ENCODE measurements around the gene VAC14. TPM values are rescaled to one million over a fixed set of nuclear protein-coding genes. Genes with fewer than 3 reads are reported as not detected.

Gene VAC14
- total RNA-seq, 1 donor from 2014 or later = 41.1 TPM

GRCh38 chr16:70708366-70709246, 92.4 kb downstream of the VAC14 start:
- no peak for DNase-seq (ENCODE audit: low spot score)

DNA sequence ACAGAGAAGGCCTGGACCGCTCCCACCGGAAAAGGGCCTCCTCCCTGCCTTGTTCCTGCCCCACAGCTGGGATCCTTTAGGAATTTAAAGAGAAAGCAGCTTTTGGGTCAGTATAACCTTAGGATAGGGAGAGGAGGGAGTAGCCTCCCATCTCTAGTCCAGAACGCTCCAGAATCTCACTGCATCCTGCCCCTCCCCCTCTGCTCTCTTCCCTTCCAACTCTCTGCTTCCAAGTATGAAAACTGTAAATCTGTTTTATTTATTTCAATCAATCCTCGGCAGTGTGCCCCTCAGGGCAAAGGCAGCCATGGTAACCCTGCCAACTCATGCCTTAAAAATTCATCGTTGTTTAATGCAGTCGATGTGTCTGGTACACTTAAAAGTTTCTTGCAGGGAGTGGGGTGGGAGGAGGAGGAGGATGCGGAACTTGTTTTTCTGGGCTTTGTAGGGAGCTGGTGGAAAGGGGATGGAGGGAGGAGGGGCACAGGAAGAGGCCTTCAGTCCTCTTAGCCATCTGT, 94.0 kb downstream of the VAC14 start:
- DNase-seq (ENCODE audit: low spot score) = peak; percentile 74

DNA sequence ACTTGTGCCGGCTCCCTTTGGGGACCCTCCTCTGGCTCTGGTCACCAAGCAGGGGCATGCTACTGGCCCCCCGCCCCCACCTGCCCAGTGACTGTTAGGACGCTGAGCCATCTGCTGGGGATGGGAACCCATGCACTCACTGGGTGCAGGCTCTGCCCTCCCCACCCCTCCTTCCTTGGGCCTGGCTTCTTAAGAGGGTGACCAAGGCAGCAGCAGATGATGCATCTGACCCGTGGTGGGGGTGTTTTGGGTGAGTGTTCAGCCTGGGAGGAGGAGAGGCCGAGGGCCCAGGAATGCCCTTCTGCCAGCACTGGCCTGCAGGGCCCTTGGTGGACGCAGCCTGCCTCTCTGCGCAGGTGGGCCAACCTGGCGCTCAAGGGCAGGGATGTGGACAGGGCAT, 95.9 kb downstream of the VAC14 start:
- DNase-seq (ENCODE audit: low spot score) = no peak

GRCh38 chr16:70704586-70704985, 96.4 kb downstream of the VAC14 start:
- DNase-seq (ENCODE audit: low spot score) = no peak

DNA sequence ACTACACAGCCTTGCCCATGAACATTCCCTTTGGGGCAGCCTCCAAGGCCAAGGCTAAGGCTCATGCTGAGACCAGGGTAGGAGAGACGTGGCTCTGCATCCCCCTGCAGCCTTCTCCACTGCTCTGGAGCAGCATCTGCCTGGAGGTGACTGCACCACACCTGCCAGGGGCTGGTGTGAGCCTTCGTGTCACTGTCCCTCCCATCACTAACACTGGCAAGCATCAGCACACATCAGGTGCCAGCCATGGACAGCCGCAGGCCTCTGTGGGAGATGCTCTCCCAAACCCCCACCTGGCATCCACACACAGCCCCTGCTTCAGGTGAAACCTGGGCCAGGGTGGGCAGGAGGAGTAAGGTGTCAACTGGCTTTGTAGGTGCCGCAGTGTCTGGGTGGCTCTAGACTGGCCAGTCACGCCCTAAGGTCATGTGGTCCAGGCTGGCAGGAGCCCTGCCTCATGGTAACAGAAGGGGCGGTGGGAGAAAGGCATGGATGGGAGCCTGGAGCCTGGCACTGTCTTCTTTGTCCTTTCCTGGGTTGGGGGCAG, 97.0 kb downstream of the VAC14 start:
- DNase-seq (ENCODE audit: low spot score) = no peak

DNA sequence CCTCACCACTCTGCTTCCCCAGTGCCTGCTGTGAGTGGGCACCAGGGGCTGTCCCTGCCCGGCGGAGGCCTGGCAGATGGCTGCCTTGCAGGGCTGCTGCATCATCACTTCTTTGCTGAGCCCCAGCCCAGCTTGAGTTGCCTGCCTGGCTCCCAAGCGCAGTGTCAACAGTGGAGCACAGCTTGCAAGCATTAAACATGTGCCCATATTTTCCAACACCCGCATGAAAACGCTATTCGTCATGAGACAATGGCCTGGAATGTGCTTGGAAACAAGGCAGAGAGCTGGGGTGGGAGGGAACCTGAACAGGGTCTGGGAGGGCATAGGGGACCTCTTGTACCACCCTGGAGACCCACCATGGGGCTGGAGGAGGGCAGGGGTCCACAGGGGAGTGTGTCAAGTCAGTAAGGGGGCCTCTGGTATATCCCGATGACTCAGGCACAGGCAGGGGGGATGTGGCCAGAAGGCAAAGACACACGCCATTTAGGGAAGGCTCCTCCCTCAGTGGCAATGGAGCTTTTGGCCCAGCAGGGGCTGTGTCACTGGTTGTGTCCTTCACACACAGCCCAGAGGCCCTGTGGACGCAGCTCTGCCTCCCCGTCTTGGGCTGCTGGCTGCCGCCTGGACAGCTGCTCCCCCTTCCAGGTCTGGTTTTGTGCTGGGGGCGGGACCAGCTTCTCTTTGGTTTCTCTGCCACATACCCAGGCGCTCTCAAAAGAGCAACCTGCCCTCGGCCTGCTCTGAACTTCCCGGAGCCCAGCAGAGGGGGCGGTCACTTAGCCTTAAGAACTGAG, 97.7 kb downstream of the VAC14 start:
- no peak for DNase-seq (ENCODE audit: low spot score)

GRCh38 chr16:70702624-70703023, 98.3 kb downstream of the VAC14 start:
- no peak for DNase-seq (ENCODE audit: low spot score)

- DNase-seq (ENCODE audit: low spot score) = no peak
Measured at GRCh38 chr16:70701998-70702397, 99.0 kb downstream of the VAC14 start.

- DNase-seq (ENCODE audit: low spot score) = no peak
Measured at GRCh38 chr16:70701596-70701995, 99.4 kb downstream of the VAC14 start.

DNA sequence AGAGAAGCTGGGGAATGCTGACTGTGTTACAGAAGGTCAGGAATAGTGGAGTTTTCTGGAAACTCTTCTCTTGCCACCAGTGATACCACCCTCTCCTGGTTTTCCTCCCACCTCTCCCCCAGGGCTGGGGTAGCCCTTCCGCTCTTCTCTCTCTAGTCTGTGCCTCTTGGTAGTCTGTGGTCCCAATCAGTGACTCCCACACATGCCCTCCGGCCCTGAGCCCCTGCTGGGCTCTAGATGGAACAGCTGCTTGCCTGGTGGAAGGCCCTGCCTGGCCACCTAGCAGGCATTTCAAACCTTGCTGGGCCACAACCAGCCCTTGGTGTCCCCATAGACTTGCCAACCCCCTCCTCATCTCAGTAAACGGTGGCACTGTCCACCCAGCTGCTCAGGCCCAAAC, 99.9 kb downstream of the VAC14 start:
- no peak for DNase-seq (ENCODE audit: low spot score)

- DNase-seq (ENCODE audit: low spot score) = no peak
Measured at GRCh38 chr16:70700101-70701020, 100.6 kb downstream of the VAC14 start.

GRCh38 chr16:70699696-70700095, 101.3 kb downstream of the VAC14 start:
- DNase-seq (ENCODE audit: low spot score) = no peak

DNA sequence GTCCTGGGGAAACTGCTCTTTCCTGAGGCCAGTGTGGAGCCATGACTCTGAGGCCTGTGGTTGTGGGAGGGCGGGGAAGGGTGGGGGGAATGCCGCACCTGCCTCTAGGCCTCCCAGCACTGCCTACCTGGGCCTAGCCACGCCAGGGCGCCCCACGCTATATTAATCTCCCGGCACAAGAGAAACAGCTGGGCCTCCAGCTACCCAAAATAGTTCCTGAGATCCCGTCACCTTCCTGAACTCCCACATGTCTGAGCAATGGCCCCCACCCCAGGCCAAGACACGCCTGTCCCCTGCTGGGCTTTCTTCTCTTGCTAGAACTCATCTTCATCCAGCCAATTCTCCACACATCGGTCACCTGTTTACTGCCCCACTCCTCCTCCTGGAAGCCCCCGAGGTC, 102.1 kb downstream of the VAC14 start:
- no peak for DNase-seq (ENCODE audit: low spot score)

DNA sequence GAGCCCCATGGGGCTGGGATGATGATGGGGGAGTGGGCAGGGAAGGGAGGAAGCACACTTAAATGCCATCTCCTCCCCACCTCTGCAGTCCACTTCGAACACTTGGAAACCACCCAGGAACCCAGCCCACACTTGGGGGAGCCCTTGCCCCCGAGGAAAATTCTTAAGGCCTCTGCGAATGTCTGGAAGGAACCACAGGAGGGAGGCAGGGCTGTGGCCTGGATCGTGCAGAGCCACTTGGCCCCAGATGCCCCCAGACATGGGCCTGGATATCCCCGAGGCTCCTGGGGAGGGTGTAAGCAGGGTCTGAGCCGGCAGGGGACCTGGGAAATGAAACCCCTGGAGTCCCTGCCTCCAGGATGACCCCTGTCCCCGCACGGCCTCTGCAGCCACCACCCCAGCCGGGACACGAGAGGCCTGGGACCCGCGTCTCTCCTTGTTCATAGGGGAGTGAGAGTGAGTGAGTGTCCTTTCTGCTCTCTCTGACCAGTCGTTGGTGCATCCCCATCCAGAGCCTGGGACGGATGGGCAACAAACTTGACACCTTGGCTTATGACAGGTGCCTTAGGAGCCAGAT, 103.3 kb downstream of the VAC14 start:
- DNase-seq (ENCODE audit: low spot score) = no peak

DNA sequence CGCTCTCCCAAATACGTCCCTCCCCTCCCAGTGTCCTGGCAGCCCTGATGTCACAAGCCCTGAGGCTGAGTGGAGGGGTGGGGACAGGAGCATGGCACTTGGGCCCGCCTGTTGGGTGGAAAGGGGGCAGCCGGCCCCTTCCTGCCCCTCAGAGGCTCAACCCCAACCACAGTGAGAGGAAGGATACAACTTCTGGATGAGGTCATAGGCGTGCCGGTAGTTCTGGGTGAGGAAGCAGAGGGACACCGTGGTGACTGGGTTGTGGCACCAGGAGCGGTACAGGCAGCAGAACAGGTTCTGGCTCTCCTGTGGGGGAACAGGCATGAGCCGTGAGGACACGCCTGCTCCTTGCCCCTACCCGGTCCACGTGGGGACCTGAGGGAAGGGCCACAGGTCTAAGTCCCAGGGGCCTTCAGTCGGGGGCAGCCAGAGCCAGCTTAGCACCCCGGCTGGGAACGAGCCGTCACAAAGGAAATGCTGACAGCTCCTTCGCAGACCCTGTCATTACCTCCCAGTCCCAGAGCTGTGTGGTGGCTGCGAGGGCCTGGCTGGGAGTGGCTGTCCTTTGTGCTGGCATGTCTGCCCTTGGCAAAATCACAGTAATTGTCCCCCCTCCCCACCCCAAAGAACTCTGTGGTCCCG, 103.9 kb downstream of the VAC14 start:
- peak; percentile 90 for DNase-seq (ENCODE audit: low spot score)

GRCh38 chr16:70696355-70696754, 104.6 kb downstream of the VAC14 start:
- no peak for DNase-seq (ENCODE audit: low spot score)

DNA sequence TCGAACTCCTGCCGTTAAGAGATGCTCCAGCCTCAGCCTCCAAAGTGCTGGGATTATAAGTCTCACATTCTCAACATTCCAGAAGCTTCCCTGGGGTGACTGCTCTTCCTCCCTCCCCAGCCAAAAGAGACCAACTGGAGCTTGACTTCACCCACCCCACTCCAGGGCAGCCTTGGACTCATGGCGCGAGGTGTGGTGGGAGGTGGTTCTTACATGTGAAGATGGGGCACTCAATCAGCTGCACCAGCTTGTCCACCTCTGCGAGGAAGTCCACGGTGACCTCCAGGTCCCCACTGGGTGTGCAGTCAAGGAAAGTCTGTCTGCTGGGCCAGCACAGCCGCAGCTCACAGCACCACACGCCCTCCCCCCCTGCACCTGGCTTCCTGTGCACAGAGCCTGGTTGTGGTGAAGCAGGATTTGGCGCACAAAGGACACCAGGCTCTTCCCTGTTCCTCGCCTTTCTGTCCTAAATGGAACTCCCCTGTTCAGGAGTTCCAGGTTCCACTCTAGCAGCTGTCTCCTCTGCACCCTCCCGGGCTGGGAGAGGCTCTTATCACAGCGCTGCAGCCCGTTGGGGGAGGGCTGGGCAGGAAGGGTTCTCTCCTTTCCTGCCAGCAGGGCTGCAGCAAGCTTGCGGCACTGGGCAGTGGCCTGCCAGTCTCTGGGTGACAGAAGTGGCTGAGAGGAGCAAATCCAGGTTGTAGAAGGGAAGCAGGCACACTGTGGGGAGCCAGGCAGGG, 105.5 kb downstream of the VAC14 start:
- no peak for DNase-seq (ENCODE audit: low spot score)

DNA sequence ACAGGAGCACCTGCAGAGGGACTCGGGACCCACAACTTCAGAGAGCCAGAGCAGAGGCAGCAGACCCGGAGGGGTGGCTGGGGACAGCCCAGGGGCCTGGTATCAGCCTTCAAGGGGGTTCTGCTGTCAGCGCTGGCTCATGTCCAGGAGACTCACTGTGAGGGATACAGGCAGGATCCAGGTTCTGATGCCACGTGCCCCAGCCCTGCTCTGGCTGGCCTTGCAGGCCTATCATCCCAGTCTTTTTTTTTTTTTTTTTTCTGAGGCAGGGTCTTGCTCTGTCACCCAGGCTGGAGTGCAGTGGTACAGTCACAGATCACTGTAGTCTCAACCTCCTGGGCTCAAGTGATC, 106.1 kb downstream of the VAC14 start:
- DNase-seq (ENCODE audit: low spot score) = no peak

GRCh38 chr16:70694088-70694867, 106.7 kb downstream of the VAC14 start:
- no peak for DNase-seq (ENCODE audit: low spot score)

Data from ureter (tissue), 1 donor.